ENCODE data around the gene R3HCC1L.

Gene R3HCC1L

GRCh38 chr10:98134431-98135221, at the start of gene R3HCC1L:
Gene R3HCC1L (plus strand): TSS chr10:98134657. CDS start chr10:98208115, 73,458 bp downstream.
- in situ Hi-C loops (cut with MboI; ENCODE audit: low sequenced_read_pairs) = no loop called here

- in situ Hi-C loops (cut with MboI; ENCODE audit: low sequenced_read_pairs) = no loop called here
These were observed 49.2 kb upstream of the R3HCC1L start for GRCh38 chr10:98085238-98085637.

- in situ Hi-C loops (cut with MboI; ENCODE audit: low sequenced_read_pairs) = no loop called here
These were observed 47.4 kb upstream of the R3HCC1L start for GRCh38 chr10:98086837-98087708.

- in situ Hi-C loops (cut with MboI; ENCODE audit: low sequenced_read_pairs) = no loop called here
These were observed 46.1 kb upstream of the R3HCC1L start for GRCh38 chr10:98088186-98088971.

- in situ Hi-C loops (cut with MboI; ENCODE audit: low sequenced_read_pairs) = no loop called here
These were observed 43.6 kb upstream of the R3HCC1L start for GRCh38 chr10:98090822-98091221.

- in situ Hi-C loops (cut with MboI; ENCODE audit: low sequenced_read_pairs) = no loop called here
These were observed 38.1 kb upstream of the R3HCC1L start for GRCh38 chr10:98096316-98096715.

GRCh38 chr10:98096731-98097130, 37.7 kb upstream of the R3HCC1L start:
- in situ Hi-C loops (cut with MboI; ENCODE audit: low sequenced_read_pairs) = no loop called here

- in situ Hi-C loops (cut with MboI; ENCODE audit: low sequenced_read_pairs) = no loop called here
These were observed 37.3 kb upstream of the R3HCC1L start for GRCh38 chr10:98097175-98097574.

GRCh38 chr10:98097616-98098015, 36.8 kb upstream of the R3HCC1L start:
- in situ Hi-C loops (cut with MboI; ENCODE audit: low sequenced_read_pairs) = no loop called here

- in situ Hi-C loops (cut with MboI; ENCODE audit: low sequenced_read_pairs) = no loop called here
These were observed 36.2 kb upstream of the R3HCC1L start for GRCh38 chr10:98098247-98098646.

GRCh38 chr10:98100476-98100875, 34.0 kb upstream of the R3HCC1L start:
- in situ Hi-C loops (cut with MboI; ENCODE audit: low sequenced_read_pairs) = no loop called here

- in situ Hi-C loops (cut with MboI; ENCODE audit: low sequenced_read_pairs) = no loop called here
These were observed 33.1 kb upstream of the R3HCC1L start for GRCh38 chr10:98101366-98101765.

GRCh38 chr10:98104125-98104524, 30.3 kb upstream of the R3HCC1L start:
- in situ Hi-C loops (cut with MboI; ENCODE audit: low sequenced_read_pairs) = no loop called here

- in situ Hi-C loops (cut with MboI; ENCODE audit: low sequenced_read_pairs) = no loop called here
These were observed 27.9 kb upstream of the R3HCC1L start for GRCh38 chr10:98106531-98106930.

- in situ Hi-C loops (cut with MboI; ENCODE audit: low sequenced_read_pairs) = no loop called here
These were observed 26.6 kb upstream of the R3HCC1L start for GRCh38 chr10:98107644-98108430.

GRCh38 chr10:98110356-98110755, 24.1 kb upstream of the R3HCC1L start:
- in situ Hi-C loops (cut with MboI; ENCODE audit: low sequenced_read_pairs) = no loop called here

GRCh38 chr10:98115031-98115787, 19.2 kb upstream of the R3HCC1L start:
- in situ Hi-C loops (cut with MboI; ENCODE audit: low sequenced_read_pairs) = no loop called here

GRCh38 chr10:98119891-98120290, 14.6 kb upstream of the R3HCC1L start:
- in situ Hi-C loops (cut with MboI; ENCODE audit: low sequenced_read_pairs) = no loop called here

GRCh38 chr10:98125940-98126631, 8.4 kb upstream of the R3HCC1L start:
- in situ Hi-C loops (cut with MboI; ENCODE audit: low sequenced_read_pairs) = no loop called here

Data from HL-60/S4 treated with retinoic acid at 250 ng/mL for 4 days and 3 days (cell line).